Hepatocyte (in vitro differentiated cells): ENCODE data around the gene KDM6B.

ENCODE experiments used
- EZH2 ChIP-seq: fragments of 200-600 bp; sonication (generic); IDR thresholded peaks from 2 replicates; pipeline ENCODE4 v1.6.1; 2016; ENCODE audit warnings: antibody characterized with exemption, mild to moderate bottlenecking, borderline replicate concordance
- TF ChIP-seq, protein P1 (sequence below): fragments of 200-600 bp; sonication (generic); IDR thresholded peaks from 2 replicates; pipeline ENCODE4 v1.5.1; 2016; ENCODE audit warnings: antibody characterized with exemption, mild to moderate bottlenecking; ENCODE audit not compliant: poor library complexity

DNA sequence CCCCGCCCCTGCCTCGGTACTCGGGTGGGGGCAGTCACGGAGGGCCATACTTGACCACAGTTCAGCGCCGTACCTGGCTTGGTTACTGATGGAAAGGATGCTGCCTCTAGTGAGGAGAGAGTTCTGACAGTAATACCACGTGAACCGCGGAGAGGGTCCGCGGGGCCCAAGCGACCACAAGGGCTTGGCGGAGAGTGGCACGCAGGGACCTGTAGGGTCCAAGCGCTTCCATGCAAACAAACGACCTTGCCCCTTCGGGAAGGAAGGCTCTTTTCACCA is 9.2 kb downstream of the KDM6B start:
- TF ChIP-seq, protein P1, sequence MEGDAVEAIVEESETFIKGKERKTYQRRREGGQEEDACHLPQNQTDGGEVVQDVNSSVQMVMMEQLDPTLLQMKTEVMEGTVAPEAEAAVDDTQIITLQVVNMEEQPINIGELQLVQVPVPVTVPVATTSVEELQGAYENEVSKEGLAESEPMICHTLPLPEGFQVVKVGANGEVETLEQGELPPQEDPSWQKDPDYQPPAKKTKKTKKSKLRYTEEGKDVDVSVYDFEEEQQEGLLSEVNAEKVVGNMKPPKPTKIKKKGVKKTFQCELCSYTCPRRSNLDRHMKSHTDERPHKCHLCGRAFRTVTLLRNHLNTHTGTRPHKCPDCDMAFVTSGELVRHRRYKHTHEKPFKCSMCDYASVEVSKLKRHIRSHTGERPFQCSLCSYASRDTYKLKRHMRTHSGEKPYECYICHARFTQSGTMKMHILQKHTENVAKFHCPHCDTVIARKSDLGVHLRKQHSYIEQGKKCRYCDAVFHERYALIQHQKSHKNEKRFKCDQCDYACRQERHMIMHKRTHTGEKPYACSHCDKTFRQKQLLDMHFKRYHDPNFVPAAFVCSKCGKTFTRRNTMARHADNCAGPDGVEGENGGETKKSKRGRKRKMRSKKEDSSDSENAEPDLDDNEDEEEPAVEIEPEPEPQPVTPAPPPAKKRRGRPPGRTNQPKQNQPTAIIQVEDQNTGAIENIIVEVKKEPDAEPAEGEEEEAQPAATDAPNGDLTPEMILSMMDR, result no peak
- TF ChIP-seq EZH2, result no peak
